CD4-positive, alpha-beta T cell treated with Interleukin-10 for 1 hour (primary cell): ENCODE data around the gene NHERF1.
A peak's percentile ranks its signal among the peaks of the same experiment; 100 is the strongest.

Experiments
- DNase-seq: peaks from one replicate; pipeline ENCODE4 v3.0.0-alpha.2; 2020

NHERF1 gene

GRCh38 chr17:74733365-74734122 is 14.9 kb upstream of the NHERF1 start:
- DNase-seq, result peak; percentile 47

DNA sequence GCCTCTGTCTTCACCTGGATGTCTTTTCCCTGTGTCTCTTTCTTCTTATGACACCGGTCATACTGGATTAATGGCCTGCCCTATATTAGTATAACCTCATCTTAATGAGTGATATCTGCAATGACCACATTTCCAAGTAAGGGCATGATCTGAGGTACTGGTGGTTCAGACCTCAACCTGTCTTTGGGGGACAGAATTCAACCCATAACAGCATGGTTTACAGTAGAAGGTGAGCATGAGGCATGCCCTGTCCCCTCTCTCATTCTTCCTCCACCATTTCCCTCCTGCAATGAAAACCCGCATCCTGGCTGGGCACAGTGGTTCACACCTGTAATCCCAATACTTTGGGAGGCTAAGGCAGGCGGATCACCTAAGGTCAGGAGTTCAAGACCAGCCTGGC is 14.2 kb upstream of the NHERF1 start:
- no peak for DNase-seq

DNA sequence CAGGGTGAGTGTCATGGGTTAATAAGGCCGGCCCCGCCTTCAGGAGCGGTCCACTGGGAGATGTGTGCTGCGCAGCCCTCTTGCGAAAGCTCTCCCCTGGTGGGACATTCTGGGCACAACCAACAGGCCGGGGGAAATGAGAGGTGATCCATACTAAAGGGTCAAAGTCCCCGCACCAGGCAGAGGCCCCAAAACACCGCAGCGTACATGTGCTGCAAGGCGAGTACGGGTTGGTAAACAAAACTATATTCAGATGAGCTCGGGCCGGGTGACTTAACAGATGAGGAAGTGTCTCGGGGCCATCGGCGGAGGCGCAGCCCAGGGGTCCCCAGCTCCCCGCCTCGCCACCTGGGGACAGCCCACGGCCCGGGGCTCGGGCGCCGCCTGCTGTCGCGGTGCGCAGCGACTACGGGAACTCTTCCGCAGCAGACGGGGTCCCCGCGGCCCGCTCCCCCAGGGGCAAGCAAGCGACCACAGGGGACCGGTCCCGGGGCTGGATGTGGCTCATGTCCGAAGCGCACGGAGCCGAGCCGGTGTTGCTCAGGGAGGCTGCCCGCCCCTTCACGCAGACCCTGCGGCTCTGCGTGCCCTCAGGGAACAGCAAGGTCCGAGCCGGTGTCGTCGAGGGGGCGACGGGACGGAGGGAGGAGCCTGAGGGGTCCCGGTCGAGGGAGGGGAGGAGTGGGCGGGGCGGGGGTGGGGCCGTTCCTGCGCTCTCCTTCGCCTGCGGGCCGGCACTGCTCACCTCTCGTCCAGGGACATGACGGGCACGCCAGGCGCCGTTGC is 11.7 kb upstream of the NHERF1 start, which contains the start of gene RAB37:
Gene RAB37 (plus strand): TSS at position 744 of the 786 bp plus-strand sequence. CDS start 17 bp downstream, at position 761.
- DNase-seq, result peak; percentile 62

GRCh38 chr17:74737299-74738050 is 11.0 kb upstream of the NHERF1 start:
- peak; percentile 55 for DNase-seq

DNA sequence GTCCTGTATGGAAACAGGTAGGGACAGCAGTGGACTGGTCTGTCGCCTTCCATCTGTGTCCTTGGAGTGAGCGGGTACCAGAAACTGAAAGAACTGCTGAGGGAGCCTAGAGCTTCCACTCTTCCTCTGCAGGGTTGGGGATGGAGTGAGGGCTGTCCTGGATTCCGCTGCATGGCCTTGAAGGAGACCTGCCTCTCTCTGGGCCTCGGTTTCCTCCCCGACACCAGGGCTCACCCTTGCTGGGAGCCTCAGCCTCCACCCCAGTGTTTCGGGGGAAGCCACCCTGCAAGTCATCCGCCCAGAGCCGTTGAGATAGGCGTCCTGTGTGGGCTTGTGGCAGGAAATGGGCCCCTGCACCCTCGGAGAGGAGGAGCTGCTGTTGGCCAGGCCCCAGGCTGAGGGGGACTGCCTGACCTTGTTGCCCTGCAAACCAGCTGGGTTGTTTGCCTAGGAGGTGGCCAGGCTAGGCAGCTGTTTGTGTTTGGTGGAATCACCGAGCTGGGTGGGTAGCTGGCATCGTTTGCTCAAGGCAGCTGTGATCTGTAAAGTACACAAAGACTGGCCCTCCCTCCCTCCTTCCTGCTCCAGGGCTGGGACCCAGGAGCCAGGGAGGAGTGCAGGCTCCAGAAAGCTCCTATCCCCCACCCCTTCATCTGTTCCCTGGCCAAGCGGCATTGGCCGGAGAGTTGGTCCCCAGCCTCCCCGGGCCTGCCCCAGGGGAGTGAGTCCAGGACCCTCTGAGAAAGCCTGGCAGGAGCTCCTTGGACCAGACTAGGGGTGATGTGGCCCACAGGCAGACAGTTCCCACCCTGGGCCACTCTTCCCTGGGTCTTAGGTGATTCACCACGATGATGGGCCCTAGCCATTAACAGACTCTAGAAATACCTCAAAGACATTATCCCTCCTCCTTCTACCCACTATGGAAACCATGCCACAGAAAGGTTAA is 10.1 kb upstream of the NHERF1 start:
- DNase-seq, result peak; percentile 82

GRCh38 chr17:74739227-74739831 is 9.1 kb upstream of the NHERF1 start:
- DNase-seq, result no peak

GRCh38 chr17:74740173-74740572 is 8.3 kb upstream of the NHERF1 start:
- no peak for DNase-seq

DNA sequence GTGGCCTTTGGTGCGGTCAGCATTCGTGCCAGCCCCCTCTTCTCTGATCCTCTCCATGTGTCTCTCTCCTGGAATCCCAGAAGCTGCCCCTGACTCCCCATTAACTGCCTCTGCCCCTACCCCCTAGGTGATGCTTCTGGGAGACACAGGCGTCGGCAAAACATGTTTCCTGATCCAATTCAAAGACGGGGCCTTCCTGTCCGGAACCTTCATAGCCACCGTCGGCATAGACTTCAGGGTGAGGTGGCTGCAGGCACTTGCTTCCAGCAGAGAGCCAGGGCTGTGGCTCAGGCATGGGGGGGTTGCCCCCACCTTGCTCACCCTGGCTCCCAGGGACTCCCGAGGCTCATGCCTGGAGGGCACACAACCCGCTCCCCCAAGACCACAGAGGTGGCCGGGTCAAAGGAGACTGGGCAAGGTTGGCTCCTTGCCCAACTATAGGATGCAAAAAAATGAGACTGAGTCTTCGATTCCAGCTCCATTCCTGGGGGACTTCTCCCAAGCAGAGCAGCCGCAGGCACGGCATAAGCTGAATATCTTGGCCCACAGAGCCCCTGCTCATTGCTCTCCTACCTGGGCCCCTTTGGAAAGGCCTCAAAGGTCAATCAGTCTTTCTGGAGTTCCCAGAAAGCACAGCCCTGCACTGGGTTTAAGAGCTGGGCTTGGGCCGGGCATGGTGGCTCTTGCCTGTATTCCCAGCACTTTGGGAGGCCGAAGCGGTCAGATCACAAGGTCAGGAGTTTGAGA is 7.6 kb upstream of the NHERF1 start:
- DNase-seq, result no peak

DNA sequence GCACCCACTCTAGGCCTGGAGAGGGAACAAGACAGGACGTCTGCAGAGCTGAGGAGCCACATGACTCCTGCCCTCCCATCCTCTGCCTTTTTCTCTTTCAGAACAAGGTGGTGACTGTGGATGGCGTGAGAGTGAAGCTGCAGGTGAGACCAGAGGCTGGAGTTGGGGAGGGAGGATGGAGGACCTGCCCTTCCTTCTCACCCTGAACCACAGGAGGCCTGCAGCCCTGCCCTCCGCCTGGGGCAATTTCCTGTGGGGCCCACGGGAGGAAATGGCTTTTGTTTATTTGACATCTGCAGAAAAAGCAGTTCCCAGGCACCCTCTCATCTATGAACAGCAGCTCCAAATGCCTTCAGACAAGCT is 6.3 kb upstream of the NHERF1 start:
- DNase-seq, result peak; percentile 61

GRCh38 chr17:74742978-74743545 is 5.4 kb upstream of the NHERF1 start:
- no peak for DNase-seq

DNA sequence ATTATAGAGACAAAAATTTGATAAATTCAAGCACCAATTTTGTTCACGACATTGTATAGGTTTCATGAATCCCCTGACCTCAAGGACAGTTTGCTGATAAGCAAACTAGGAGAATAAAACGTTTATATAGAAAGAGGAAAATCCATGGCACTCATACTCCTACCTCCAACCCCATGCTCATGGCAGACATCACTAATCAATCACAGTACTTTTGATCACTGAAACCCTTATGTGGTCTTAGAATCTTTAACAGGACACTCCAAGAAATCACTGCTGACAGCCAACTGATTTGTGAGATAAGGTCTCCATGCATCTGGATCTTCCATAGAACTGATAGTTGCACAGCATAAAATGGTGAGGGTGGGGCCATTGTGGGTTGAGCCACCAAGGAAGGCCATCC is 4.7 kb upstream of the NHERF1 start:
- DNase-seq, result no peak

GRCh38 chr17:74744349-74744713 is 4.1 kb upstream of the NHERF1 start:
- no peak for DNase-seq

GRCh38 chr17:74744714-74745547 is 3.5 kb upstream of the NHERF1 start:
- peak; percentile 87 for DNase-seq

- DNase-seq, result no peak
These were observed 2.8 kb upstream of the NHERF1 start for GRCh38 chr17:74745548-74746177.

- no peak for DNase-seq
These were observed 2.1 kb upstream of the NHERF1 start for GRCh38 chr17:74746376-74746775.

DNA sequence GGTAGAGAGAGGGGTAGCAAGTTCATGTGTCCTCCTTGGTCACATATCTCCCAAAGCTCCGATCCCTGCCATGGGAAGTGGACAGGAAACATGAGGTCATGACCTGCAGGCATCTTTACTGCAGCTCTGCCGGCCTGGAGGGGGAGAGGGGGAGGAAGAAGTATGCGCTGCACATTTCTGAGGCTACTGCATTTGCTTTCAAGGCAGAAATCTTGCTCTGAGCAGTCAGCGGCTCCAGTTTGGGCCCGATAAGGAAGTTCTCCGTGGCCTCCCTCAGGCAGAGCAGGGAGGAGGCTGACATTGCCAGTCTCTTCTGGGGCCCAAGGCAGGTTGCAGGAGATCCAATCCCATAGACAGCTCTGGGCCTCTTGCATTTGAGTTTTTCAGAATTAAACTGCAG is 1.5 kb upstream of the NHERF1 start:
- no peak for DNase-seq

GRCh38 chr17:74748279-74748528 is 224 bp upstream of the NHERF1 start:
- no peak for DNase-seq

DNA sequence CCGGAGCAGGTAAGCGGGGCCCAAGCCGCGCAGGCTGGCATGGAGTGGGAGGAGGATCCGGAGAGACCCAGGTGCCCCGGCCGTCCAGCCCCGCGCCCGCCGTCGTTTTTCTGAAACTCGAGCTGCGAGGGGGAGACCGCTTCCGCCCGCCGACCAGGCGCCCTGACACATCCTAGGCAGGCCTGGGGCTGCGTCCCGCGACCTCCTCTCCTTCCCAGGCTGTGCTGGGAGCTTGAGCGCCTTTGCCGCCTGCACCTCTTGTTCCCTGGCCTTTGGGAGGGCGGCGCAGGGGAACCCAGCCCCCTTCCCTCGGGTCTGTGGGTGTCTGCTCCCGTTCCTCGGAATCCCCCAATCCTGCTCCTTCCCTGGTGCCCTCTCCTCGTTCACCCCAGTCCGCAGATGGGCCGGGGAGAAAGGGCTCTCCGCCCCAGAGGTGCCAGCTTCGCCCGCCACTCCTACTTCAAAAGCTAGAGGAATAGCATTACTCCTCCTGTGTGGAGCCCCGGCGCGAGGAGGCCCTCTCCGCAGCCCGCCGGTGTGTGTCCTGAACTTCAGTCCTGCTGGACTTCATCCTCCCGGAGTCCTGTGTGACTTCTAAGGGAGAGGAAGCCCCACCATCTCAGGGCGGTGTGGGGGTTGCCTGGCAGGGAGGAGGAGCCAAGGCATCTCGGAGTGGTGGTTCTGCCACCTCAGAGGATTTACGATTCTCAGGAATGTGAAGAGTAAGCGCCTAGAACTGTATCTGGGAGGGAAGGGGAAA is 1.0 kb downstream of the NHERF1 start:
- DNase-seq, result no peak

GRCh38 chr17:74750039-74750326 is 1.6 kb downstream of the NHERF1 start:
- DNase-seq, result no peak
